Stimulated activated CD8-positive, alpha-beta memory T cell treated with anti-CD3 and anti-CD28 coated beads, Interleukin-4, amount 100 ng/mL, for 1 hour (primary cell): ENCODE measurements around the gene SIGLEC9.

Experiments used
- DNase-seq, 2 donors: peaks; one replicate each; pipeline ENCODE4 v3.0.0-alpha.2; 2020; ENCODE audit warnings: low read depth in 2 of 2, low spot score in 1 of 2

The SIGLEC9 gene

DNA sequence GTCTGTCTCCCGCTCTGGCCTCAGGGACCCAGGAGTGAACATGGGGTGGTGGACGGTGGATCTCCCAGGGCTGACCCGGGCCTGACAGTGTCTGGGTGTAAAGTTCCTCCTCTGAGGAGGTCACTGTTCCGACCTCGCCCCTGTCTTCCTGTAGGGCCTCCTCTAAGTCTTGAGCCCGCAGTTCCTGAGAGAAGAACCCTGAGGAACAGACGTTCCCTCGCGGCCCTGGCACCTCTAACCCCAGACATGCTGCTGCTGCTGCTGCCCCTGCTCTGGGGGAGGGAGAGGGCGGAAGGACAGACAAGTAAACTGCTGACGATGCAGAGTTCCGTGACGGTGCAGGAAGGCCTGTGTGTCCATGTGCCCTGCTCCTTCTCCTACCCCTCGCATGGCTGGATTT is at the start of gene SIGLEC9:
TSS of gene SIGLEC9 (plus strand) at position 178 of the 400 bp plus-strand sequence. CDS start at position 247, 69 bp downstream.
- no peak for DNase-seq

DNA sequence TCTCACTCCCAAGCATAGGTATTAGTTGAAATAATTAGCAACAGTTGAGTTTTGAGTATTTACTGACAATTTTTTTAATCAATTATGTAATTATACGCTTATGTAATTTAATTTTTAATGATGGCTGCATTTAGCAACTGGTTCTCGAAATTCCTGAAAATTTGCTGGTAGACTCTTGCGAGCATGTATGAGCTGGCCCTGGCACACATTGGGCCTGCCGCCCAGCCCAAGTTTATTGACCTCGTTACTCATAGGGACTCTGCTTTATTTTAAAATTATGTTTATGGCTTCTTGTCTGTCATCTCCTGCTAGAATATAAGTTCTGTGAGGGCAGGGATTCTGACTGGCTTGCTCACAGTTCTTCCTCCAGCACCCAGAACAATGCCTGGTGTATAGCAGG is 48.7 kb upstream of the SIGLEC9 start:
- DNase-seq, result no peak

DNA sequence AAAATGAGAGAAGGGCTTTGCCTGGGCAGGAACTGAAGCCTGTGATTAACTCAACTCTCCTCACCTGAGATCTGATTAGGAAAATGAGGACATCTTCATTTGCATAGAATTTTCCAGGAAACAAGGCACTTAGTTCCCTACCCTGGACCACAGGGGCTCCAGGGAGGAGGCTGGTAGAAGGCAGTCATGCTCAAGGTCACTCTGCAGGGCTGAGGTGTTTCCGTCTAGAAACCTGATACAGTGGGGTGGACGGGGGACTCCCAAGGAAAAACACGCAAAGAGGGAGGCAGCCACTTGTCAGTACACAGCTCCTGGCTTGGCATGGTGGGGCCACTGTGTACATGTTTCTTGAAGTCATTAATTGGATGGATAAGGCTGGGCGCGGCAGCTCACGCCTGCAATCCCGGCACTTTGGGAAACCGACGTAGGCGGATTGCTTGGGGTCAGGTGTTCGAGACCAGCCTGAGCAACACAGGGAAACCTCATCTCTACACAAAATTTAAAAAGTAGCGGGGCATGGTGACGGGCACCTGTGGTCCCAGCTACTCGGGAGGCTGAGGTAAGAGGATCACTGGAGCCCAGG is 48.0 kb upstream of the SIGLEC9 start:
- no peak for DNase-seq

DNA sequence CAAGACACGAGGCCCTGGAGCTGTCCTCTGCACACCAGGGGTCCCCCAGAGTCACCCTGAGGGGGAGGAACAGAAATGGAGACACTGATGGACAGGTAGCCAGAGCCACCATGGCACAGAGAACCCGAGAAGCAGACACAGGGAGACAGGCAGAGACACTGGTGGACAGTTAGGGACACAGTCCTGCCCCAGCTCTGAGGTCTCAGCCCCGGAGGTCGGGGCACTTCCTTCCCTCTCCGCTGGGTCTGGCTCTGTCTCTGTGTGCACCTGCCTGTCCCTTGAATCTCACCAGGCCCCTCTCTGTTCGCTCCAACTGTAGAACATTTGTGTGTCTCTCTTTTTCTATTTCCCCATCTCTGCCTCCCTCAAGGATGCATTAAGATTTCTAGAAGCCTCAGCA is 46.6 kb upstream of the SIGLEC9 start:
- DNase-seq, result no peak

DNA sequence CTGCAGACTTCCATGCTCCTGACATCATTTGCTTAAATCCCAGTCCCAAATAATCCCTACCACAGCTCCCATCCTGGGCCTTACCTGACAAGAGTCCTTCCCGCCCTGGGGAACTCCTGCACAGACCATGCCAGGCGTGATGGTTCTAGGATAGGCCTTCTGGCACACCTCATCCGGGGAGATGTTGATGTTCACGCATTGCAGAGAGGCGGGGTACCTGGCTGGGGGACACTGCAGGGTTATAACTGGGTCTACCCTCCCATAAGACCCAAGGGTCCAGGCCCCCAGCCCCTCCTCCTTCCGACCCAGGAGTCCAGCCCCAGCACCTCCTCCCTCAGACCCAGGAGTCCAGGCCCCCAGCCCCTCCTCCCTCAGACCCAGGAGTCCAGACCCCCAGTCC is 46.0 kb upstream of the SIGLEC9 start:
- no peak for DNase-seq

DNA sequence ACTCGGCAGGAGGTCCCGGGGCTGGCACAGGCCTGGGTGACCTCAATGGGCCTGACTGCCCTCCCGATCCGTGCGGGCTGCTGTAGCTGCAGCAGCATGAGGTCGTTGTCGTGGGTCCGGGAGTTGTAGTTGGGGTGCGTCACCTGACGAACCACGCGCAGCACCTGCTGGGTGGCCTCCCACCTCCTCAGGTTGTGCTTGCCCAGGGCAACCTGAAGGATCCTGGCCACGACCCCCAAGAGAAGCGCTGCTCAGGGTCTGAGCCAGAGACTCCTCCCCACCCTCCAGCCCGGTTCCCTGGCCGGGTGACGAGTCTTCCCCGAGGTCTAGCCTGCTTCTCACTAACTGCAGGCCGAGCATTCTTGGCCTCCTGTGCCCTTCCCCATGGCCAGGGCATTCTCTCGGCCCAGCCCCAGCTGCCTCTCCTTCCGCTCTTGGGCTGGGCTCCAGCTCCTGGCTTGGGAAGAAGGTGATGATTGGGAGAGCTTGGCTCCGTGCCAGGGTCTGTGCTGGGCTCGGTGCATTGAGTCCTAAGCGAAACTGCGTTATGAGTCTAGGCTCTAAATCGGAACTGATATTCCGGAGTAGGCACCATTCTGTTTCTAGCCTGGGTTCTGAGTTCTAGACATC is 45.1 kb upstream of the SIGLEC9 start:
- no peak for DNase-seq

DNA sequence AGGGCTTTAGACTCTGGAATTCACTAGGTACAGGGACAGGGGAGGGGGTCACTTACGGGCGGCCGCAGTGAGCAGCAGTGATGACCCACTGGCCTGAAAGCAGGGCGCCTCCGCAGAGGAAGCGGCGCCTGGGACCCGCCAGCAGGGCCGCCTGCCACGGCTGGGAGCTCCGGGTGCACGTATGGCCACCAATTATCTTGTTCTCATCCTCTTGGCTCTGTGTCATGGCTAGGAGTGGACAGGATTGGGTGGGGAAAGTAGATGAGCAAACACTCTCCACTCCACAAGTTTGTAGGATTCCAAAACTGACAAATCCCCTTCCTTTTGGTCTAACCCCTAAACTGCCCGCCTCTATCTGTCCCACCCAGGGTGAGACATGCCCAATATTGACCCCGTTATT is 43.2 kb upstream of the SIGLEC9 start:
- DNase-seq, result no peak

DNA sequence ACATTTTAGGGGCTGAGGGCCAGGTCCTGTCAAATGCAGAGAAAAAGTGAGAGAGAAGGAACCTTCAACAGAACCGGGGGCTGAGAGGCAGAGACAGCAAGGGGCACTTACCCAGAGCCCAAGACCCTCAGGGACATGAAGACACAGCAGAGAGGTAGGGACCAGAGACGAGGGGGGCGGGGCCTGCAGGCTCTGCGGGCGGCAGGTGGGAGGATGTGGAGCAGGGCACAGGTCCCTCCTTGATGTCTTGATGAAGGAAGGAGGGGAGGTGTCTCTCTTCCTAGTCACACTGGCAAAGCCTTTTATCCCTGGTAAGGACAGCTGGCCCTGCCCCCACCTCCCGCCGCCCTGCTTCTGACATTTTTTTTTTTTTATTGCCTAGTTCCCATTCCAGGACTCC is 42.1 kb upstream of the SIGLEC9 start, which contains the start of gene KLK14:
TSS of gene KLK14 (minus strand) at position 277 of the 400 bp plus-strand sequence. CDS start at position 4, 273 bp downstream.
- DNase-seq, result no peak

DNA sequence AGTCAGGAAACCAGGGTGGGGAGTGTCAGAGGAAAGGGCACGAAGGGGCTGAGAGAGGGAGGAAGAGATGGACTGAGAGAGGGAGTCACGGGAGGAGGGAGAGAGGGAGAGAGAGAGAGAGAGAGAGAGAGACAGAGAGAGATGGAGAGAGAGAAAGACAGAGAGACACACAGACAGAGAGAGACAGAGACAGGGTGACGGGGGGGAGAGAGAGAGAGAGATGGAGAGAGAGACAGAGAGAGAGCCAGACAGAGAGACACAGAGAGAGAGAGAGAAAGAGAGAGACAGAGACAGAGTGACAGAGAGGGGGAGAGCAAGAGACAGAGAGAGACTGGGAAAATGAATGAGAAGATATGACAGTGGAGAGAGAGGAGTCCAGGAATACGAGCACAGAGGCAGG is 41.5 kb upstream of the SIGLEC9 start:
- DNase-seq, result no peak

DNA sequence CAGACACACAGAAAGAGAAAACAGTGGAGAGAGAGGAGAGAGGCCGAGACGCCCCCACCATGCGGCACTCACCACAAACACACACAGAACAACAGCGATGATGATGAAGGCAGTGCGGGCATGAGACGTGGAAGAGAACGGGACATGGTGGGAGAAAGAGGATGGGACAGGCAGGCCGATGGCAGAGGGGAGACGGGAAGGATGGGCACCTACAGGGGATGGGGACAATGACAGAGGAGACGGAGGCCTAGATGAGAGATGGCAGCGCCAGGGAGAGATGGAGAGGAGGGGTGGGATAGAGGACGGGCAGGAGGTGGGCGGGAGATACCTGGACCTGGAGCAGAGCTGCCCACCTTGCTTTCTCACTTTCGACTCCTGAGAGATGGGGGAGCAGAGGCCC is 40.9 kb upstream of the SIGLEC9 start:
- DNase-seq, result no peak

DNA sequence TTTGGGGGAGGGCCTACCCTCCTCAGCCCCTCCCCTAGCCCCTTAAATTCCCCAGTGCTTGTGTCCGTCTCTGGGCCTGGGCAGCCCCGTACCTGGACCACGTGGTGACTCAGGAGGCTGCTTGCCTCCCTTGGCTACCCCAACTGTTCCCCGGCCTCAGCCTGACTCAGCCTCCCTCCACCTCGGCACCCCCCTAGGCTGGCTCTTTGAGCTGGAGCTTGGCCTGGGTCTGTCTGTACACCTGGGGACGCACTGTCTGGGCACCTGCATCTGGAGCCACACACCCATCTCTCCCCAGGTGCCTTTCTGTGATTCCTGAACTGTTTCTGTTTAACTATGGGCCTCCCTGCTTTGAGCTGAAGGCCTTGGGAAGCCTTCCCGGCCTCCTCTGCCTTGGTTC is 40.2 kb upstream of the SIGLEC9 start:
- no peak for DNase-seq

DNA sequence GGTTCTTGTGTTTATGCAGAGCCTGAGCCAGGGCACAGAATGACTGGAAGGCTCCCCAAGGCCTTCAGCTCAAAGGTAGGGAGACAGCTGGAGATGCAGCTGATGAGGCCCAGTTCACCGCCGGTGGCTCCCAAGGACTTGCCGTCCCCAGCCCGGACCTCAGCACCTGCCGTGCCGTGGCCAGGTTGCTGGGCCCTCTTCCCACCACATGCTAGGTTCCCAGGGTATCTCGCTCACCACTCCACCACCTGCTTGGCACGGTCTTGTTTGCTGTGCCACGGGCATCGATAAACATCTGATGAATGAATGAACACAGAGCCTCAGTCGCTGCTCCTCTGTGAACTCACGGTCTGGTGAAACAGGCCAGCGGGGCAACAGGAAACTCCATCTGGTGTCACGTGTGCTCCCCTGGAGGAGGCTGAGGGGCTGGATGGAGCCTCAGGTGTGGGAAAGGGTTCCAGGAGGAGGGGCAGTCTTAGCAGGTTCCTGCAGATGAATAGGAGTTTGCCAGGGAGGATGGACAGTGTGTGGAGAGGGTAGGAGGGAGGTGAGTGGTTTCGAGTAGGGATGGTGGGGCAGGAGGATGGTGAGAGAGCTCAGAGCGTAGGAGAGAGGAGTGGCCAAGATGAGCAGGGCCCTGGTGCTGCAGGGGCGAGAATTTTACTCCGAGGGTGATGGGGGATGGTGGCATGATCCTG is 38.4 kb upstream of the SIGLEC9 start:
- DNase-seq, result no peak

DNA sequence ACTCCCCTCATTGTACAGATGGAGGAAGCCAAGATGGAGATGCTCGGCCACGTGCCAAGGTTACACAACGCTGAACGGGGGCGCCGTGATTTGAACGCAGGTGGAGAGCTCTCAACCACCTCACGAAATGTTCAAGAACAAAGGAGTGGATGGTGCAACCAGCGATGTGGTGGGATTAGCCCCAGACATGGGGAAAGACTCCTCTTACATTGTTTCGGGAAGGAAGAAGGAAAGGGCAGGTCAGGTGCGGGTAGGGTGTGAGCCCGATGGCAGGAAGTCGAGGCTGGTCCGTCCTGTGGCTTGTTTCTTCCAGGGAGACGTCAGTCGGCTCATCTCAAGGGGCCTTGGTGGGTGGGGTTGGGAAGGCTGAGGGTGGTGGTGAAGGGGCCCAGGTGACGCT is 34.9 kb upstream of the SIGLEC9 start:
- DNase-seq, result no peak

DNA sequence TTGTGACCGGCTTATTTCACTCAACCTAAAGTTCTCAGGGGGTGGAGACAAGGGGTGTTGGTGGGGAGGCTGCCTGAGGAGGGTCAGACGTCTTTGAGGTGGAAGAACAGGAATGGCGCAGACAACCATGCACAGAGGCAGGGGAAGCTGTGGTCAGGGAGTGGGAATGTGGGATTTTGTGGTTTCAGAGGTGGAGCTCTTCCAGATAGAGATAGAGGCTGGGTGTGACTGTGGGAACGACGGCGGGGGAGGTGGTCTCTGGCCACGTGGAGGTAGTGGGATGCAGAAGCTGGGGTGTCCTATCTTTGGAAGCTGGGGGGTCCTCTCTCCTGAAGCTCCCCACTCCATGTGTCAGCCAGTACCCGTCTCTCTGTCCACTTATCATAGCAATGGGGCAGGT is 34.2 kb upstream of the SIGLEC9 start:
- DNase-seq, result no peak

DNA sequence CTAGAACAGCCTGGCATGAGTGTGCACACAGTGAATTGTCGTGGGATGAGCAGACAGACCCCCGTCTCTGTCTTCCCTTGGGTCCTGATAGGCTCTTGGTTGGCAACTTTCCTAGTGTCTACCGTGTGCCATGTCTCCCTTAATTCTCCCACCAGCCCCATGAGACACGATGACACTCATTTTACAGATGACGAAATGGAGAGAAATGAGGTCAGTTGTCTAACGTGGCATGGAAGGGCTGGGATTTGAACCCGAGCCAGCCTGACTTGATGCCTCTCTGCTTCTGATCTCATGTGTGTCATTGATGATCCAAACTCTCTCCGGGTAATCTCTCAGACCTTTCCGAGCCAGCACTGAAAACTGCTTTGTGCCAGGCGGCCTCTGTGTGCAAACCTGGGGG is 33.6 kb upstream of the SIGLEC9 start:
- DNase-seq, result no peak

DNA sequence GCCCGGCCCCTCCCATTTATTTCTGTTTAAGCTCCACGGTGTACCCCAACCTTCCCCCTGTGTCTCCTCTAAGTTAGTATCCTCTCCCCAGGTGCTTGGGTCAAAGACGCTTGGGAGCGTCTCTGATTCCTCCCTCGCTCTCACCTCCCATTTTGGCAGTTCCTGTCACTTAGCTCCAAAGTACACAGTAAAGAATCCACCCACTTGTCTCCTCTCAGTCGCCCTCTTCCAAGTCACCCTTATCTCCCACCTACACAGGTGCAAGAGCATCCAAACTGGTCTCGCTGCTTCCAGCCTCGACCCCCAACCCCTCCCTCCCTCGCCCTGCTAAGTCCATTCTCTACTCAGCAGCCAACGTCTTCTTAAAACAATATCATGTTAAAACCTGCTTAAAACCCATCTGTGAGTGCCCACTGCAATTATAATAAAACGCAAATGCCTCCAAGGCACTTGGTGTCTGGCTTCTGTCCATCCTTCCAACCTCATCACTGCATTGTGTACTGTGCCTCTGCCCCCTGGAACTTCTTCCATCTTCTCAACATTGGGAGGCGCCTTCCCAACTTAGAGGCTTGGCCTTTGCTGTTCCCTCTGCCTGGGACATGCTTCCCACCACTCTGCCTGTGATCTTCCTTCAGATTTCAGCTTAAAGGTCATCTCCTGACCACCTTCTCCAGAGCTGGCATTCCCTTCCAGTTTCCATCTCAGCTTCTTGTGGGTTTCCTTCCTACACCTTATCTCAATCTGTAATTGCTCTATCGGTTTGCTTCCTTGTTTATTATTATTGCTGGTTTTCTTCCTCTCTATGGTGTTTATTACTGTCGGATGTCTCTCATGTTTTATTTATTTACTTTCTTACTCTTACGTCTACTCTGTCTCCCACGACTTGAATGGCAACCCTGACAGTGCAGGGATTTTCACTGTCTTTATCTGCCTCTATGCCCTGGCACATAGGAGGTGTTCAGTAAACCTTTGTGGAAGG is 32.5 kb upstream of the SIGLEC9 start:
- DNase-seq, result no peak

DNA sequence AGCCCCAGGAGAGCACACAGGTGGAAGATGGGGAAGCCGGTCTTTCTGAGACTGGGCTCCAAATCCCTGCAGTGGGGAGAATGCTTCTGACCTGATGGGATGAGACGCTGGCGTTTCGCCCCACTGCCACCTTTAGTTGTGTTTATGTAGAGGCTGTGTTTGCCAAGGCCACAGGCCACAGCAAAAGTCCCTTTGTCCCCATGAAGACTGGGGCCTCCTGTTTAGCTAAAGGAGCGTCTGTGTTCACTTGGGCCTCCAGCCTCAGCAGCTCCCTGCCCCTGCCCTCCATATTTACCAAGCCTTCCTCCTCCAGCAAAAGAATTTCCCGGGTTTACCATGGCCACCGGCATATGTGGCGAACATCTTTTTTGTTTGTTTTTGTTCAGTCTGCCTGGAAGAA is 31.6 kb upstream of the SIGLEC9 start:
- DNase-seq, result no peak

DNA sequence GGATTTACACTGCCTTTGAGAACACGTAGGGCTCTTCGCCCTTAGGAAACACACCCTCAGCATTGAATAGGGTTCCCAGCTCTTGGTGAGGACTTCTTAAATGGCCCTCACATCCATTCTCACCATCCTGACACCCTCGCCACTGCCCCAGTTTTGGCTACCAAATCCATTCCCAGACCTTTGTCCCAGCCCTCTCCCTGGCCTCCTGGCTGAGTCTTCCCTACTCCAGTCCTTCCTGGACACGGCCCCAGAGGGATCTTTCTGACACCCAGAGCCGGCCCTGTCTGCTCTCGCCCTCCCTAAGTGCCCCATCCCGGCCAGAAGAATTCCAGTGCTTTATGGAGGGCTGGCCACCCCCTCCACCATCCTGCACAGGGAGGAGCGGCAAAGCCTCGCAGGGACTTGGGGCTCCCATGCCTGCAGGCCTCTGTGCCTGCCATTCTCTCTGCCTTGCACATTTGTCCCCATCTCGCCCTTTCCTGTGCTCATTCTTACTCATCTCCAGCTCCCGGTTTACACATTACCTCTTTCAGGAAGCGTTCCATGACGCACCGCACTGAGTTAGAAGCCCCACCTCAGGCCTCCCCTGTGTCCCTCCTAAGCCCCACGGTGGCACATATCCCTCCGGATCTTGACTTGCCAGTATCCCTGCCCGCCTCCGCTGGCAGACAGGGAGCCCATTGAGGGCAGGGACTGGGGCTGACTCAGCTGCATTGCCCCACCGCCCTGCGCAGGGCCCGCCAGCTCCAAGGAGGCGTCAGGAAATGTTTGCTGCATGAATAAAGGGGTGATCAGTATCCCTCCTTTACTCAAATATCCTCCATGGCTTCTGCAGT is 31.0 kb upstream of the SIGLEC9 start:
- DNase-seq, result no peak

DNA sequence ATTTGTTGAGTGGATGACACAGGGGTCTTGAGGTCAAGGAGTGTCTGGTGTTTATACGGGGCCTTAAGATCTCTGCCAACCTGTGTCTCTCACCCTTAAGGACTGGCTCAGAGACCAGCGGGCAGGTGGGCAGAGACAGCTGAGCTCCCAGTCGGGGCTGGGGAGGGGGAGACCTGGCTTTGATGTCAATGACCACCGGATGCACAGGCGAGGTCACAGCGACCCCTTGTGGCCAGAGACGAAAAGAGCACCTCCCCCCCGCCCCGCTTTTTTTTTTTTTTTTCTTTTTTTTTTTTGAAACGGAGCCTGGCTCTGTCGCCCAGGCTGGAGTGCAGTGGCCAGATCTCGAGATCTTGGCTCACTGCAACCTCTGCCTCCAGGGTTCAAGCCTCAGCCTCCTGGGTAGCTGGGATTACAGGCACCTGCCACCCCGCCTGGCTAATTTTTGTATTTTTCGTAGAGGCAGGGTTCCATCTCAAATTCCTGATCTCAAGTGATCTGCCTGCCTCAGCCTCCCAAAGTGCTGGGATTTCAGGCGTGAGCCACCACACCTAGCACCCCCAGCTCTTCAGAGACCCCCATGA is 29.9 kb upstream of the SIGLEC9 start:
- no peak for DNase-seq

DNA sequence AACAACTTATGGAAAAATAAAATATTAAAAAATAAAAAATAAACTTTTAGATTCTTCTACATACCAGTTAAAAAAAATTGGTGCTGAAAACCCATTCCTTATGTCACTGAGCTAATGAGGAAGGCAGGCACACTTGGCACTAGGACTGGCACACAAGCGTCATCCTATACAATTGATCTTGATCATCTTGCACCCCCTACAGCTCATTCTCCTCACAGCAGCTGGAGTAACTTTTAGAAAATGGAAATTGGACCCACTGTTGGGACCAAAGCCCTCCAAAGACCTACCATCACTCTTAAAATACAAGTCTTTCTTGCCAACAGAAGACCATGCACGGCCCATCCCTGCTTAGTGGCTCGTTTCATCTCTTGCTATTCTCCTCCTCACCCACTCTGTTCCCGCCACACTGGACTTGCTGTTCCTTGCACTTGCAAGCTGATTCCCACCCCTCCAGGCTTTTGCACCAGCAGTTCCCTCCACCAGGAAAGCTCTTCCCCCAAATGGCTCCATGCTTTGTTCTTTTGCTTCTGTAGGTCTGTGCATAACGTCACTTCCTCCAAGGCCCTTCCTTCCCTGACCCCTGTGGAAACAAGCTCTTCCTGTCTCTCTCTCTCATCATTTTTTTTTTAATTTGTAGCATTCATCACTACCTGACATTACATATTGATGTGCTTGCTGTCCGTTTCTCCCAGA is 28.1 kb upstream of the SIGLEC9 start:
- no peak for DNase-seq
